CD4-positive, alpha-beta T cell treated with Interferon gamma for 1 hour (primary cell): ENCODE measurements around the gene SMIM14.
"Not testable (repeated sequence)": the region's sequence is repeated elsewhere in the genome, so short reads cannot be mapped to it uniquely, and the experiment has no call there.

ENCODE experiments used
- DNase-seq: peaks from one replicate; pipeline ENCODE4 v3.0.0-alpha.2; 2020

Gene SMIM14

DNA sequence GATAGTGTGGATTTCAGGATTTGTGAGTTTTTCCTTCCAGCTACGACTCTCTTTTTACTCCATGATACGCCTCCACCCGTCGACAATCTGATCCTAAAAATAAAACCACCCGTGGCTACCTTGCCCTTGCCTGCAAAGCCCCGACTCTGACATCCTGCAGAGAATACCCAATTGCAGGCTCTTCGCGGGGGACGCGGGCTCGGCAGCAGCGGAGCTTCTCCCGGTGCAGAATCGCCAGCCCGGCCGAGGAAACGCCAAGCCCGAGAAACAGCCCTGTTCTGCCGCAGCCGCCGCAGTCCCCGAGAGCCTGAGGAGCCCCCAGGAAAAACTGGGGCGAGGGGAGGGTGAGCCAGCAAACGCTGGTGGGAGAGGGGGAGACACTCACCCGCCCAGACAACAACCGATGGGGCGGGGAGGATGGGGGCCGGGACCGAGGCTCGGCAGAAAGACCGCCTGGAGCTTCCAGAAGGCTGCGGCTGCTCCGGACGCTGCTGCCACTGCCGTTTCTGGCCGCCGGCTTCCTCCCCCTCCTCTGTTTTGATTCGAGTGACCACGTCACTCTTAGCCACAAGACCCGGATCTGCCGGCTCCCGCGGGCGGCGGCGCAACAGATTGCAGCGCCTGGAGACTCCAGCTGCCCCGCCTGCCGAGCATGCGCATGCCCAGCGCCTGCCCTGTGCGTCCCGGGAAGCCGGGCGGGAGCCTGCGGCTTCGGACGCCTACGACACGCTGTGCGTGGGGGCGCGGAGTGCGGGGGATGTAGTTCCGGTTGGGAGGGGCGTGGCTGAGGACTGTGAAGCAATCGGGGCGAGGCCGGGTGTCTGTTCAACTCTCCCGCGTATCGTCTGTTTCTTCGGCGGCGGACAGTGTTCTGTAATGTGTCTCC, at the start of gene SMIM14:
TSS of gene SMIM14 (minus strand) at position 512 of the 886 bp plus-strand sequence. CDS start 33,720 bp downstream, outside the sequence.
- DNase-seq: peak; percentile 93

DNA sequence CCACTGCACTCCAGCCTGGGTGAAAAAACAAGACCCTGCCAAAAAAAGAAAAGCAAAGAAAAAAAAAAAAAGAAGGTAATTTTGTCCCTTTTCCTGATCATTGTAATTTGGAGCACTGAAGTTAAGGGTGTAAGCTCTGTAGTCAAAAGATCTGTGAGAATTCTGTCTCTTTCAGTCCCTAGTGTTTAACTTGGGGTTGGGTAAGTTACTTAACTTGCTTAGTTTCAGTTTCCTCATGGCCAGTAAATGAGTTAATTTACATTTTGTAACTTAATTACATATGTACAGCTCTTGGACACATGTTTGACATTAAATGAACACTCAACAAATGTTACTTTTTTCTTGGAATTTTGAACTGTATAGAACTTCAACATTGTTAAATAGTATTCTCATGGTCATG, 48.3 kb upstream of the SMIM14 start:
- no peak for DNase-seq

DNA sequence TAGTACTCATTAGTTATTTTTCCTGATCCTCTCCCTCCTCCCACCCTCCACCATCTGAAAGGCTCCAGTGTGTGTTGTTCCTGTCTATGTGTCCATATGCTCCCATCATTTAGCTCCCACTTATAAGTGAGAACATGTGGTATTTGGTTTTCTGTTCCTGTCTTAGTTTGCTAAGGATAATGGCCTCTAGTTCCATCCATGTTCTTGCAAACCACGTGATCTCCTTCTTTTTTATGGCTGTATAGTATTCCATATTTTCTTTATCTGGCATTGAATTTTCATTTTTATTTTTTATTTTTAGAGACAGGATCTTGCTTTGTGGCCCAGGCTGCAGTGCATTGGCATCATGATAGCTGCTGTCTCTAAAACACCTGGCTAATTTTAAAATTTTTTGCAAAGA, 47.3 kb upstream of the SMIM14 start:
- no peak for DNase-seq

DNA sequence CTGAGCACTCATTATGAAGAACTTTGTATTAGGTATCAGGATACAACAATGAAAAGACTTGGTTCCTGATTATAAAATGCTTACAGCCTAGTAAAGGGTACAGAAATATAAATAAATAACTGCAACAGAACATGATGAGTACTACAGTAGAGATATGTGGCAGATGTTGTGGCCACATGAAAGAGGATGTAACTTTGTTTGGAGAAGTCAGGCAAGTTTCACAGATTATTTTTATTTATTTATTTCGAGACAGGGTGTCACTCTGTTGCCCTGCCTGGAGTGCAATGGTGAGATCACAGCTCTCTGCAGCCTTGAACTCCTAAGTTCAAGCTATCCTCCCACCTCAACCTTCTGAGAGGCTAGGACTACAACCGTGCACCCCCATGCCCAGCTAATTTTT, 43.5 kb upstream of the SMIM14 start:
- DNase-seq: no peak

DNA sequence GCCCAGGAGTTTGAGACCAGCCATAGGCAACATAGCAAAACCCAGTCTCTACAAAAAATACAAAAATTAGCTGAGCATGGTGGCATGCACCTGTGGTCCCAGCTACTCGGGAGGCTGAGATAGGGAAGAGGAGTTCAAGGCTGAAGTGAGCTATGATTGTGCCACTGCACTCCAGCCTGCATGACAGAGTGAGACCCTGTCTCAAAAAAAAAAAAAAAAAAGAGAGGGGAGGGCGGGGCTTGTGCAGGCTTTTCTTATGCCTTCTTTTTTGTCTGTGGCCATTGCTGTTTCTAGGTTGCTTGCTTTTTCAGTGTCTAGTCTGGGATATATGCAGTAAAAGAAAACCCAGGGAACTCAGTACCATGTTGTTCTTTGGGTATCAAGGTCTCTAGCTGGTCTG, 42.3 kb upstream of the SMIM14 start:
- DNase-seq: not testable (repeated sequence)

DNA sequence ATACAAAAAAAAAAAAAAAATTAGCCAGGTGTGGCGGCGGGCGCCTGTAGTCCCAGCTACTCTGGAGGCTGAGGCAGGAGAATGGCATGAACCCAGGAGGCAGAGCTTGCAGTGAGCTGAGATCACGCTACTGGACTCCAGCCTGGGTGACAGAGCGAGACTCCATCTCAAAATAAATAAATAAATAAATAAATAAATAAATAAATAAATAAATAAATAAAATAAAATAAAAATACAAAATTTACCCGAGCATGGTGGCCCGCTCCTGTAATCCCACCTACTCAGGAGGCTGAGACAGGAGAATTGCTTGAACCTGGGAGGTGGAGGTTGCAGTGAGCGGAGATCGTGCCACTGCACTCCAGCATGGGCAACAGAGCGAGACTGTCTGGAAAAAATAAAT, 37.0 kb upstream of the SMIM14 start:
- DNase-seq: not testable (repeated sequence)

DNA sequence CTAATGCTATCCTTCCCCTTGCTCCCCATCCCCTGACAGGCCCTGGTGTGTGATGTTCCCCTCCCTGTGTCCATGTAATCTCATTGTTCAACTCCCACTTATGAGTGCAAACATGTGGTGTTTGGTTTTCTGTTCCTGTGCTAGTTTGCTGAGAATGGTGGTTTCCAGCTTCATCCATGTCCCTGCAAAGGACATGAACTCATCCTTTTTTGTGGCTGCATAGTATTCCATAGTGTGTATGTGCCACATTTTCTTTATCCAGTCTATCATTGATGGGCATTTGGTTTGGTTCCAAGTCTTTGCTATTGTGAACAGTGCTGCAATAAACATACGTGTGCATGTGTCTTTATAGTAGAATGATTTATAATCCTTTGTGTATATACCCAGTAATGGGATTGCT, 31.6 kb upstream of the SMIM14 start:
- not testable (repeated sequence) for DNase-seq

DNA sequence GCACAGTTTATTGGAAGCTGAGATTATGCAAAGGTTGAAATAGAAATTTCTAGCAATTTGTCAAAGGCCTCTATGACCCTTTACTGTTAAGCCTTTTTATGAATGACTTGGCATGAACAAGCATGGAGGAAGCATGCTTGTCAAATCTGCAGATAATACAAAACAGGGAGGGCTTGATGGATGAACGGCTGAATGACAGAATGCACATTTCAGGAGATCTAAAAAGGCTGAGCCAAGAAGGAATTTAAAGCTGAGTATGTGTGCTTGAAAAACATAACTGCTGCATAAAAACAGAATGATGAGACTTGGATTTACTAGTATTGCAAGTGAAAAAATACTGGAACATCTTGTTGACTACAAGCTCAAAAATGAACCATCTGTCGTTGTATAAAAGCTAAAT, 30.2 kb upstream of the SMIM14 start:
- no peak for DNase-seq

DNA sequence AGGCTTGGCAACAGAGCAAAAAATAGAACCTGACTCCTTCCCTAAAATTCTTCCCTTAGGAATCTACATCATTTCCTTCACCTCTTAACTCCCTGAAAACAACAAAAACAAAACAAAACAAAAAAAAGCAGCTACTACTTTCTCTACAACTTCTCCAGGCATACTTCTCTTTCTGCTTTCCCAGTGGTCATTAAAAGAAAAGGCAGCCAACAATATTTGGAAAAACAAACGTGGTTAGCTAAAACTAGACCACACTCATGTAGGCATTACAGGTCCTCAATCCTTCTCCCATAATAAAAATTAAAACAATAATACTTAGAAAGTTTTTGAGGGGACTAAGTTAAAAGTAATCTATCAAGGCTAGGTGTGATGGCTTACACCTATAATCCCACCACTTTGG, 29.0 kb upstream of the SMIM14 start:
- no peak for DNase-seq

DNA sequence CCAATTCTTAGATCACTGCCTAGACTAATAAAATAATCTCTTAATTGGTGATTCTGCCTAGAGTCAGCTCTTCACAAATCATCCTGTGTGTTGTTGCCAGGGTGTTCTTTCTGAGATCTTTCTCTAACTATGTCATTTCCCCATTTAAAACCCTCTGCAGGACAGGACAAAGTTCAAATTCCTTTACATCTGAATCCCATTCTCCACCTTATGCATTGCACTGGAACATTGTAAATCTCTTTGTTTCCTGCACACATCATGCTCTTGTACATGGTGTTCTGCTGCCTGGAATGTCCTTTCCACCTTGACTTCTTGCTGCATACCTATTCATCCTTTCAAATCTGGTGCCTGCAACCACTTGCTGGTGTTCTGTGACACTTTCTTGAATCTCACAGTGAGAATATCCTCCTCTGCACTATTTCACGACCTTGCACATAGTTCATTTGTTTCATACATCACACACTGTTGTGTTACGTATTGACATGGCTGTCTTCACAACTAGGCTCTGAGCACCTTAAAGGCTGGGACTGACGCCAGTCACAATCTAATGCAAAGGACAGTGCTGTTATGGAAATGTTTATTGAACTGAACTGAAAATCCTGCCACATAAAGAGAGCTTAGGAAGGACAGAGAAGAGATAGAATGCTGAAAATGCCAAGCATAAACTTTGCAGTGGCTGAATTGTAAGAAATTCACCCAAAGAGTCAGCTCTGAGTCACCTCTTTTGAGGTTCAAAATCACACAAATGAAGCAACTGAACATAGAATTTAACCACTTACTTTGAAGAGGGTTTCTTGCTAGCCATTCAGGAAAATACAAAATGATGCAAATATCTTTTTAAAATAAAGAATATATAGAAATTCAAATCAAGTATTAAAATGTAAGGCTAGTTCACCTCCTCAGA, 26.4 kb upstream of the SMIM14 start:
- no peak for DNase-seq

DNA sequence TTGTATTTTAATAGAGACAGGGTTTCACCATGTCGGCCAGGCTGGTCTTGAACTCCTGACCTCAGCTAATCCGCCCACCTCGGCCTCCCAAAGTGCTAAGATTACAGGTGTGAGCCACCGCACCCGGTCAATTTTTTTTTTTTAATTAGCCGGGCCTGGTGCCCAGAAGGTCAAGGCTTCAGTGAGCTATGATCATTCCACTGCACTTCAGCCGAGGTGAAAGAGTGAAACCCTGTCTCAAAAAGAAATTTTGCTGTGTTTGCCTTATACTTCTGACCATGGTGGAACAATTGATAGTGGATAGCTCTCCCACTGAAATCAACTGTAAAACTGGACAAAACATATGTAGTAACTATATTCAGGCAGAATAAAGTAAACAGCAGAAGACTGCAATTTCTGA, 24.0 kb upstream of the SMIM14 start:
- no peak for DNase-seq

DNA sequence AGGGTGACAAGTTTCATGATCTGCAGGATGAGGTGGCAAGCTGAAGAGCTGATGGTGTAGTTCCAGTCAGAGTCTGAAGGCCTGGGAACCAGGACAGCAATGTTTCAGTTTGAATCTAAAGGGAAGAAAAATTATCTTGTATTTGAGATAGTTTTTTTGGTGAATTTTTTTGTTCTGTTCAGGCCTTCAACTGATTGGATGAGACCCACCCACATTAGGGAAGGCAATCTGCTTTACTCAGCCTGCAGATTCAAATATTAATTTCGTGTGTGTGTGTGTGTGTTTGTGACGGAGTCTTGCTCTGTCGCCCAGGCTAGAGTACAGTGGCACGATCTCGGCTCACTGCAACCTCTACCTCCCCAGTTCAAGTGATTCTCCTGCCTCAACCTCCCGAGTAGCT, 22.1 kb upstream of the SMIM14 start:
- no peak for DNase-seq

DNA sequence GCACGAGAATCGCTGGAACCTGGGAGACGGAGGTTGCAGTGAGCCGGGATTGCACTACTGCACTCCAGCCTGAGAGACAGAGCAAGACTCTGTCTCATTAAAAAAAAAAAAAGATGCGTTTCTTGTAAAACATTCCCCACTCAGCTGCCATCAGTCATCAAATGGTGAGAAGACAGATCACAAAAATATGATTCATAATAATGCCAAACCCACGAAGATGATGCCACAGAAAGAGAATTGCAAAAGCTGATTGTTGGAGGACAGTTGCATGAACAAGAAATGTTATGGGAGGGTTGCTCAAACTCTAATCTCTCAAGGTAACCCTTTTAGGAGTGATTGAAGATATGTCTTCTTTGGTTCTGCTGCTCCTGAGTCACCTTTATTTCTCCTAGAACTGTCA, 21.4 kb upstream of the SMIM14 start:
- DNase-seq: no peak

DNA sequence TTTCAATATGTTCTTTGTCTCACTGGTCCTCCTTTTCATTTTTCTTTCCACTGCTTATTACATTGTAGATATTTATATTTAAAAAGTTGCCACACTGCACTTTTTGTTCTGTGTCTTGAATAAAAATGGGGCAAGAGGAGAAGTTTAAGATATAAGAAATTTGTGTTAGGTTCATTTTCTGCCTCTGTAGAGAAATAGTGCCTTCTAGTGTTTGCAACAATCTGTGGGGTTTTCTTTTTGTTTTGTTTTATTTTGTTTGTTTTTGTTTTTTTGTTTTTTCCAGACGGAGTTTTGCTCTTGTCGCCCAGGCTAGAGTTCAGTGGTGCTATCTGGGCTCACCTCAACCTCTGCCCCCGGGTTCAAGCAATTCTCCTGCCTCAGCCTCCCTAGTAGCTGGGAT, 20.1 kb upstream of the SMIM14 start:
- no peak for DNase-seq

DNA sequence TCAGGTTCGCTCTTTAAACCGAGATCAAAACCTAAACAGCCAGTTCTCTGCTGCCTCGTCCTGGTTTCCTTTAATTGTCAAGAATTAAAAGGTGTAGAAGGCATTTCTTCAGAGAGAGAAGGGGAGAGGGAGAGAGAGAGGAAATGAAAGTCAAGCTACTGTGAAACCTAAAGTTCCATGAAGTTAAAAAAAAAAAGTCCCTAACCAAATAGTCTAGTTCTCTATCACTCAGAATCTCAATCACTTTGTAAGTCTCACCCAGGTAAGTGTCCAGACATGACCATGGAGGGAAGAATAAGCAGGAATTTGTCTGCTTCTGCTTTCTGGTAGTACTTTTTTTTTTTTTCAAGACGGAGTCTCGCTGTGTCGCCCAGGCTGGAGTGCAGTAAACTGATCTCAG, 18.8 kb upstream of the SMIM14 start:
- DNase-seq: no peak

DNA sequence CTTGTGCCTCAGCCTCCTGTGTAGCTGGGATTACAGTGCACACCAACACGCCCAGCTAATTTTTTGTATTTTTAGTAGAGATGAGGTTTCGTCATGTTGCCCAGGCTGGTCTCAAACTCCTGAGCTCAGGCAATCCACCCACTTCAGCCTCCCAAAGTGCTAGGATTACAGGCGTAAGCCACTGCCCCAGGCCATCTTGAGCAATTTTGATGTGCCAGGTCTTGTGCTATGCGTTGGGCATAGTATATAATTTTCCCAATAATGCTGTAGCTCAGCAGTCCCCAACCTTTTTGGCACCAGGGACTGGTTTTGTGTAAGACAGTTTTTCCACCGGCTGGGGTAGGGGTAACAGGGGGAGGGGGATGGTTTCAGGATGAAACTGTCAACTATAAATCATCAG, 18.0 kb upstream of the SMIM14 start:
- DNase-seq: not testable (repeated sequence)

DNA sequence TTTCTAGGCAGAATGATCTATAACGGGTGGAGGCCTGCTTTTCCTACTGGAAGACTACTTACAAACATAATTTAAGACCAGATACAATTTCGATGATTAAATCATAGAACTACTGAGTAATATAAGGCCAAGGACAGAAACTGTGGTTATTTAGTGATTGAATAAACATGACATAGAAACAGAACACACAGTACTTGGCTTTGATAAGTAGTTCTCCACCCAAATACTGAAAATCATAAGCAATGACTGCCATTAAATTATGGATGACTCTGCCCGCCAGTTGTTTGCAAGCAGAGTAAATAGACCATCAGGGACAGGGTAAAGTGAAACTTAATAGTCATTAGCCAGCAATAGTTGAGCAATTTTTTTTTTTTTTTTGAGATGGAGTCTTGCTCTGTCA, 17.2 kb upstream of the SMIM14 start:
- no peak for DNase-seq

DNA sequence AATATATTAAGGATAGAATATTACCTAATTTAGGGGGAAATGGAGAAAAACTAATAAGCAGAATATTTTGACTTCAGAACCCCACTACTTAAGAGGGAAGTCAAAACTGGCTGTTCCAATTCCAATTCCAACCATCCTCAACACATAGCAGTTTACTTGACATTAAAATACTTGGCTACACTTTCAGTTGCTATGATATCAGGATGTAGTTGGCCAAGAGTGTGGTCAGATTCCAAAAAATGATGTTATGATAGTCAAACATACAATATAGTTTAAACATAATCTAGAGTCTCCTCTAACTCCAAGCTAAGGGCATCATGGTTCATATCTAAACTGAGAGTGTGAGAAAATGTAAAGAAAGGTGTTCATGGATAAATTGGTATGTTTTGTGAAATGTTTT, 16.5 kb upstream of the SMIM14 start:
- no peak for DNase-seq

DNA sequence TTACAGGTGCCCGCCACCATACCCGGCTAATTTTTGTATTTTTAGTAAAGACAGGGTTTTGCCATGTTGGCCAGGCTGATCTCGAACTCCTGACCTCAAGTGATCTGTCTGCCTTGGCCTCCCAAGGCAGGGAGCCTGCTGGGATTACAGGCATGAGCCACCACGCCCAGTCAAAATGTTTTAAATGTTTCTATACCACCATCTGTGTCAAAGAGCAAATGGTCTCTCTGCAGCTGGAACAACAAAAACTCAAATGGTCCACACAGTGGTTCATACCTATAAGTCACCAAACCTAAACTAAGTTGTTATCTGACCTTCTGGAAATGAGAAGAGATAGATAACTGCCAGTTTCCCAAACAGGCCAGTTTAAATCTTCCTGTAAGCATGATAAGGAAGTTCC, 12.9 kb upstream of the SMIM14 start:
- not testable (repeated sequence) for DNase-seq

DNA sequence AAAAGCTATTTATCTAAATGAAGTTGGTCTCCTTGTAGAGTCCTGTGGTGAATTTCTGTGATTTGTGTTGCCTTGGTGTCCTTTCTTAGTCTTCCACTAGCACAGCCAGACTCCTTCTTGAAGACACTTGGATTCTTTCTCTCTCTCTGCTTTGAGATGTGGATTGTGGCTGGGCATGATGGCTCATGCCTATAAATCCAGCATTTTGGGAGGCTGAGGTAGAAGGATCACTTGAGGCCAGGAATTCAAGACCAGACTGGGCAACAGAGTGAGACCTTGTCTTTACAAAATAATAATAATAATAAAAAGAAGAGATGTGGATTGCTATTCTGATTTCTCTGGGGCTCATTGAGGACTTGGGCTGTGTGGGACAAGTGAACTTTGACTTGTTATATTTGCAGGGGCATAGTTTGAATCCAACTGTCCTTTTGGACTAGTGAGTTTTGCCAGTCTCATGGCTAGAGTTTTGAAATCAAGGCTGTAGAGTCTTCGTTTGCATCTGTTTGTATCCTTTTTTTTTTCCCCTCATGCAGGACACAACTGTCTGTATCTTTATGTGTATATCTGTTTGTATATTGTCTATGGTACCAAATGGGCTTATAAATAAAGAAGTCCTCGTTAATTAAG, 11.1 kb upstream of the SMIM14 start:
- no peak for DNase-seq

DNA sequence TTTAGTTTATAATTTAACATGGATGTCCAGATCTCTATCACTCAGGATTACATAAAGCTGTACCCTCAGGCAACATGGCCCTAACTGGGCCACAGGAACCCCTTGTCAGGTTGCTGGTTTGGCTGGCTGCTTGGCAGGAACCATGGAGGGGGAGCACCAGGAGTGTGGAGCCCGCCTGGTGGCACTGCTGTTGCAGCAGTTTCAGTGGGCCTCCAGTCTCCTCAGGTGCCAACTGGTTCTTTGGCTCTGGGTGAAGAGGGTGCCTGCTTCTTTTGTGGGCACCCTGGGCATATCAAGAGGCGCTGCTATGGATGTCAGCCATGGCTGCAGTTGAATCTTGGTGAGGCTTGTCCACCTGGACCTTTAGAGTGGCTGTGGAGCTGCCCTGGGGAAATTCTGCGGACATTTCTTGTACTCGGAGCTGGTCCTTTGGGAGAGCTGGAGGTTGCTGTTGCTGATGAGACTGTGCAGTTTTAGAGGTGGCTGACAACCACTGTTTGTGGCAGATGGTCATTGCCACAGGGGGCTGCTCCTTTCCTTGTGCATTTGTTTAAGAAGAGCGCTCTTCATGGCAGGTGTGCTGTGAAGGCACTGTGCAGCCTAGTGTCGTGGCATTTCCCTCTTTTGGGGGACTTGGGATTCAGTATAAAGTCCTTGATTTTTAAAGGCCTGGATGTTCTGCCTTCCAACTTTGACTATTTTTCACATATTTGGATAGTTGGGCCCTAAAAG, 10.3 kb upstream of the SMIM14 start:
- no peak for DNase-seq

DNA sequence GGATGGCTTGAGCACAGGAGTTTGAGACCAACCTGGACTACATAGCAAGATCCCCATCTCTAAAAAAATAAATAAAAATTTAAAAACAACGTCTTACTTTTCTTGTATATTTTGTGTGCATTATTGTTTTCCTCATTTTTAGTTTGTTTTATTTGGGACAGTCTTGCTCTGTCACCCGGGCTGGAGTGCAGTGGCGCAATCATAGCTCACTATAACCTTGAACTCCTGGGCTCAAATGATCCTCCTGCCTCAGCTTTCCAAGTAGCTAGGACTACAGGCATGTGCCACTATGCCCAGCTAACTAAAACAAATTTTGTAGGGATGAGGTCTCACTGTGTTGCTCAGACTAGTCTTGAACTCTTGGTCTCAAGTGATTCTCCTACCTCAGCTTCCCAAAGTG, 9.5 kb upstream of the SMIM14 start:
- no peak for DNase-seq
